Liver (tissue), 3 donors: ENCODE data around the gene TAPBPL.
"Not testable (repeated sequence)": the region's sequence is repeated elsewhere in the genome, so short reads cannot be mapped to it uniquely, and the experiment has no call there.

ENCODE experiments used
- EGR1 ChIP-seq, 2 donors: IDR thresholded peaks; 2 replicates each; pipeline ENCODE4 v1.6.1; 2016 to 2018; ENCODE audit warnings: antibody characterized with exemption in 2 of 2, low read depth in 2 of 2
- HNF4A ChIP-seq, 2 donors: conservative IDR thresholded peaks; 2 replicates each; pipeline ENCODE4 v1.6.1; 2016; ENCODE audit warnings: antibody characterized with exemption in 2 of 2, mild to moderate bottlenecking in 2 of 2
- JUND ChIP-seq, 2 donors: IDR thresholded peaks; 2 replicates each; pipeline ENCODE4 v1.6.1; 2016; ENCODE audit warnings: antibody characterized with exemption in 2 of 2
- SP1 ChIP-seq: IDR thresholded peaks from 2 replicates; pipeline ENCODE4 v1.6.1; 2018; ENCODE audit warnings: antibody characterized with exemption, mild to moderate bottlenecking
- TAF1 ChIP-seq: conservative IDR thresholded peaks from 2 replicates; pipeline ENCODE4 v1.6.1; 2016; ENCODE audit warnings: antibody characterized with exemption, mild to moderate bottlenecking
- YY1 ChIP-seq: IDR thresholded peaks from 2 replicates; pipeline ENCODE4 v1.6.1; 2016; ENCODE audit warnings: antibody characterized with exemption, mild to moderate bottlenecking
- TF ChIP-seq, protein P1 (sequence below): fragments of 150-350 bp; IDR thresholded peaks from 2 replicates; pipeline ENCODE4 v1.5.1; 2017; ENCODE audit warnings: improper control_type of control experiment, low read depth, low read length; ENCODE audit not compliant: missing input control
- TF ChIP-seq, protein P2 (sequence below): IDR thresholded peaks from 2 replicates; pipeline ENCODE4 v1.6.1; 2016; ENCODE audit warnings: antibody characterized with exemption, mild to moderate bottlenecking
- TF ChIP-seq, protein P3 (sequence below): IDR thresholded peaks from 2 replicates; pipeline ENCODE4 v1.6.1; 2016; ENCODE audit warnings: antibody characterized with exemption
- TF ChIP-seq, protein P4 (sequence below): IDR thresholded peaks from 2 replicates; pipeline ENCODE4 v1.6.1; 2016; ENCODE audit warnings: antibody characterized with exemption
- TF ChIP-seq, protein P5 (sequence below): IDR thresholded peaks from 2 replicates; pipeline ENCODE4 v1.6.1; 2016; ENCODE audit warnings: antibody characterized with exemption
- donor health status: healthy.
- donor health status: healthy.

DNA sequence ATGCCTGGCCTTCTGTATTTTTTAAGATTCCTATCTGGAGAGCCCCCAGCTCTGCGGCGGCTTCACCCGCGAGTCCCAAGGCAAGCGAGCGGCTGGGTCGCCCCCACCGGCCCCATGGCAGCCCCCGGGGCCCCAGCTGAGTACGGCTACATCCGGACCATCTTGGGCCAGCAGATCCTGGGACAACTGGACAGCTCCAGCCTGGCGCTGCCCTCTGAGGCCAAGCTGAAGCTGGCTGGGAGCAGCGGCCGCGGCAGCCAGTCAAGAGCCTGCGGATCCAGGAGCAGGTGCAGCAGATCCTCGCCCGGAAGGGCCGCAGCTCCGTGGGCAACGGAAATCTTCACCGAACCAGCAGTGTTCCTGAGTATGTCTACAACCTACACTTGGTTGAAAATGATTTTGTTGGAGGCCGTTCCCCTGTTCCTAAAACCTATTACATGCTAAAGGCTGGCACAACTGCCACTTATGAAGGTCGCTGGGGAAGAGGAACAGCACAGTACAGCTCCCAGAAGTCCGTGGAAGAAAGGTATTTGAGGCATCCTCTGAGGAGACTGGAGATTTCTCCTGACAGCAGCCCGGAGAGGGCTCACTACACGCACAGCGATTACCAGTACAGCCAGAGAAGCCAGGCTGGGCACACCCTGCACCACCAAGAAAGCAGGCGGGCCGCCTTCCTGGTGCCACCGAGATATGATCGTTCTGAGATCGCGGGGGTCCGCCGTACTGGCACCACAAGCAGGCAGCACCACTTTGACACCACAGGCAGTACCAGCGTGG lies 25.9 kb downstream of the TAPBPL start:
- TF ChIP-seq, protein P1, sequence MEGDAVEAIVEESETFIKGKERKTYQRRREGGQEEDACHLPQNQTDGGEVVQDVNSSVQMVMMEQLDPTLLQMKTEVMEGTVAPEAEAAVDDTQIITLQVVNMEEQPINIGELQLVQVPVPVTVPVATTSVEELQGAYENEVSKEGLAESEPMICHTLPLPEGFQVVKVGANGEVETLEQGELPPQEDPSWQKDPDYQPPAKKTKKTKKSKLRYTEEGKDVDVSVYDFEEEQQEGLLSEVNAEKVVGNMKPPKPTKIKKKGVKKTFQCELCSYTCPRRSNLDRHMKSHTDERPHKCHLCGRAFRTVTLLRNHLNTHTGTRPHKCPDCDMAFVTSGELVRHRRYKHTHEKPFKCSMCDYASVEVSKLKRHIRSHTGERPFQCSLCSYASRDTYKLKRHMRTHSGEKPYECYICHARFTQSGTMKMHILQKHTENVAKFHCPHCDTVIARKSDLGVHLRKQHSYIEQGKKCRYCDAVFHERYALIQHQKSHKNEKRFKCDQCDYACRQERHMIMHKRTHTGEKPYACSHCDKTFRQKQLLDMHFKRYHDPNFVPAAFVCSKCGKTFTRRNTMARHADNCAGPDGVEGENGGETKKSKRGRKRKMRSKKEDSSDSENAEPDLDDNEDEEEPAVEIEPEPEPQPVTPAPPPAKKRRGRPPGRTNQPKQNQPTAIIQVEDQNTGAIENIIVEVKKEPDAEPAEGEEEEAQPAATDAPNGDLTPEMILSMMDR: not testable (repeated sequence)
- not testable (repeated sequence) for TF ChIP-seq HNF4A (conservative IDR thresholded peaks at IDR 0.05); JUND (IDR thresholded peaks at IDR 0.05); TAF1; EGR1 (IDR thresholded peaks at IDR 0.05; ENCODE audit: low read depth in 2 of 2); YY1; SP1
- TF ChIP-seq, protein P2, sequence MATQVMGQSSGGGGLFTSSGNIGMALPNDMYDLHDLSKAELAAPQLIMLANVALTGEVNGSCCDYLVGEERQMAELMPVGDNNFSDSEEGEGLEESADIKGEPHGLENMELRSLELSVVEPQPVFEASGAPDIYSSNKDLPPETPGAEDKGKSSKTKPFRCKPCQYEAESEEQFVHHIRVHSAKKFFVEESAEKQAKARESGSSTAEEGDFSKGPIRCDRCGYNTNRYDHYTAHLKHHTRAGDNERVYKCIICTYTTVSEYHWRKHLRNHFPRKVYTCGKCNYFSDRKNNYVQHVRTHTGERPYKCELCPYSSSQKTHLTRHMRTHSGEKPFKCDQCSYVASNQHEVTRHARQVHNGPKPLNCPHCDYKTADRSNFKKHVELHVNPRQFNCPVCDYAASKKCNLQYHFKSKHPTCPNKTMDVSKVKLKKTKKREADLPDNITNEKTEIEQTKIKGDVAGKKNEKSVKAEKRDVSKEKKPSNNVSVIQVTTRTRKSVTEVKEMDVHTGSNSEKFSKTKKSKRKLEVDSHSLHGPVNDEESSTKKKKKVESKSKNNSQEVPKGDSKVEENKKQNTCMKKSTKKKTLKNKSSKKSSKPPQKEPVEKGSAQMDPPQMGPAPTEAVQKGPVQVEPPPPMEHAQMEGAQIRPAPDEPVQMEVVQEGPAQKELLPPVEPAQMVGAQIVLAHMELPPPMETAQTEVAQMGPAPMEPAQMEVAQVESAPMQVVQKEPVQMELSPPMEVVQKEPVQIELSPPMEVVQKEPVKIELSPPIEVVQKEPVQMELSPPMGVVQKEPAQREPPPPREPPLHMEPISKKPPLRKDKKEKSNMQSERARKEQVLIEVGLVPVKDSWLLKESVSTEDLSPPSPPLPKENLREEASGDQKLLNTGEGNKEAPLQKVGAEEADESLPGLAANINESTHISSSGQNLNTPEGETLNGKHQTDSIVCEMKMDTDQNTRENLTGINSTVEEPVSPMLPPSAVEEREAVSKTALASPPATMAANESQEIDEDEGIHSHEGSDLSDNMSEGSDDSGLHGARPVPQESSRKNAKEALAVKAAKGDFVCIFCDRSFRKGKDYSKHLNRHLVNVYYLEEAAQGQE: not testable (repeated sequence)
- TF ChIP-seq, protein P3, sequence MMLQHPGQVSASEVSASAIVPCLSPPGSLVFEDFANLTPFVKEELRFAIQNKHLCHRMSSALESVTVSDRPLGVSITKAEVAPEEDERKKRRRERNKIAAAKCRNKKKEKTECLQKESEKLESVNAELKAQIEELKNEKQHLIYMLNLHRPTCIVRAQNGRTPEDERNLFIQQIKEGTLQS: not testable (repeated sequence)
- TF ChIP-seq, protein P4, sequence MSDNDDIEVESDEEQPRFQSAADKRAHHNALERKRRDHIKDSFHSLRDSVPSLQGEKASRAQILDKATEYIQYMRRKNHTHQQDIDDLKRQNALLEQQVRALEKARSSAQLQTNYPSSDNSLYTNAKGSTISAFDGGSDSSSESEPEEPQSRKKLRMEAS: not testable (repeated sequence)
- TF ChIP-seq, protein P5, sequence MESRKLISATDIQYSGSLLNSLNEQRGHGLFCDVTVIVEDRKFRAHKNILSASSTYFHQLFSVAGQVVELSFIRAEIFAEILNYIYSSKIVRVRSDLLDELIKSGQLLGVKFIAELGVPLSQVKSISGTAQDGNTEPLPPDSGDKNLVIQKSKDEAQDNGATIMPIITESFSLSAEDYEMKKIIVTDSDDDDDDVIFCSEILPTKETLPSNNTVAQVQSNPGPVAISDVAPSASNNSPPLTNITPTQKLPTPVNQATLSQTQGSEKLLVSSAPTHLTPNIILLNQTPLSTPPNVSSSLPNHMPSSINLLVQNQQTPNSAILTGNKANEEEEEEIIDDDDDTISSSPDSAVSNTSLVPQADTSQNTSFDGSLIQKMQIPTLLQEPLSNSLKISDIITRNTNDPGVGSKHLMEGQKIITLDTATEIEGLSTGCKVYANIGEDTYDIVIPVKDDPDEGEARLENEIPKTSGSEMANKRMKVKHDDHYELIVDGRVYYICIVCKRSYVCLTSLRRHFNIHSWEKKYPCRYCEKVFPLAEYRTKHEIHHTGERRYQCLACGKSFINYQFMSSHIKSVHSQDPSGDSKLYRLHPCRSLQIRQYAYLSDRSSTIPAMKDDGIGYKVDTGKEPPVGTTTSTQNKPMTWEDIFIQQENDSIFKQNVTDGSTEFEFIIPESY: not testable (repeated sequence)
